Stimulated activated CD8-positive, alpha-beta memory T cell treated with anti-CD3 and anti-CD28 coated beads, Interleukin-7, amount 100 ng/mL, for 48 hours (primary cell): Measurements from ENCODE around the gene NFRKB.

ENCODE experiments used
- DNase-seq, 2 donors: peaks; one replicate each; pipeline ENCODE4 v3.0.0-alpha.2; 2020; ENCODE audit warnings: low read depth in 1 of 2; ENCODE audit errors: extremely low read depth in 1 of 2

Gene NFRKB

GRCh38 chr11:129895126-129896041 is at the start of gene NFRKB:
Gene NFRKB (minus strand): TSS chr11:129895578. CDS start chr11:129892849, 2,729 bp downstream.
- peak; percentile 63 to 79 for DNase-seq

GRCh38 chr11:129944696-129945095 is 49.3 kb upstream of the NFRKB start:
- no peak for DNase-seq

GRCh38 chr11:129943036-129943435 is 47.7 kb upstream of the NFRKB start:
- DNase-seq: no peak

- no peak for DNase-seq
Observed at GRCh38 chr11:129939510-129939909, 44.1 kb upstream of the NFRKB start.

GRCh38 chr11:129938764-129939163 is 43.4 kb upstream of the NFRKB start:
- no peak for DNase-seq

- no peak for DNase-seq
Observed at GRCh38 chr11:129937592-129938238, 42.3 kb upstream of the NFRKB start.

GRCh38 chr11:129935723-129936122 is 40.3 kb upstream of the NFRKB start:
- no peak for DNase-seq

GRCh38 chr11:129933891-129934290 is 38.5 kb upstream of the NFRKB start:
- DNase-seq: no peak

GRCh38 chr11:129933262-129933661 is 37.9 kb upstream of the NFRKB start:
- no peak for DNase-seq

GRCh38 chr11:129932381-129933067 is 37.1 kb upstream of the NFRKB start:
- DNase-seq: no peak

- DNase-seq: no peak
Observed at GRCh38 chr11:129930743-129931142, 35.4 kb upstream of the NFRKB start.

GRCh38 chr11:129930296-129930695 is 34.9 kb upstream of the NFRKB start:
- DNase-seq: no peak

GRCh38 chr11:129929721-129930120 is 34.3 kb upstream of the NFRKB start:
- no peak for DNase-seq

GRCh38 chr11:129928923-129929692 is 33.7 kb upstream of the NFRKB start:
- no peak for DNase-seq

- DNase-seq: no peak
Observed at GRCh38 chr11:129922674-129923073, 27.3 kb upstream of the NFRKB start.

GRCh38 chr11:129918361-129918760 is 23.0 kb upstream of the NFRKB start:
- no peak for DNase-seq

- no peak for DNase-seq
Observed at GRCh38 chr11:129917231-129917630, 21.9 kb upstream of the NFRKB start.

- no peak for DNase-seq
Observed at GRCh38 chr11:129911298-129911697, 15.9 kb upstream of the NFRKB start.

GRCh38 chr11:129910360-129910759 is 15.0 kb upstream of the NFRKB start:
- no peak for DNase-seq

- no peak for DNase-seq
Observed at GRCh38 chr11:129905402-129905801, 10.0 kb upstream of the NFRKB start.

- no peak for DNase-seq
Observed at GRCh38 chr11:129896062-129896461, 684 bp upstream of the NFRKB start.
